Measurements from ENCODE around the gene CALCA. TPM values are rescaled to one million over a fixed set of nuclear protein-coding genes. Genes with fewer than 3 reads are reported as not detected.
"Not testable (repeated sequence)": the region's sequence is repeated elsewhere in the genome, so short reads cannot be mapped to it uniquely, and the experiment has no call there.

Gene CALCA
- polyA plus RNA-seq (ENCODE audit: insufficient read length in 3 of 3) = 10 to 100 TPM; 14.5 to 18.4 (median 15.2) TPM
- long read RNA-seq, donor 1, partial matches to known transcripts = 0 of 2 reads
- long read RNA-seq, donor 1, other reads (novel, unspliced or antisense) = 0 of 2 reads
- long read RNA-seq, donor 2, partial matches to known transcripts = 0 of 5 reads
- long read RNA-seq, donor 2, other reads (novel, unspliced or antisense) = 0 of 5 reads
- long read RNA-seq, donor 3, partial matches to known transcripts = 0 of 1 reads
- long read RNA-seq, donor 3, other reads (novel, unspliced or antisense) = 0 of 1 reads
- long read RNA-seq, donor 4, partial matches to known transcripts = 5 of 7 reads
- long read RNA-seq, donor 4, other reads (novel, unspliced or antisense) = 0 of 7 reads
- long read RNA-seq, donor 5 = 0 reads
- long read RNA-seq, donor 6, partial matches to known transcripts = 5 of 6 reads
- long read RNA-seq, donor 6, other reads (novel, unspliced or antisense) = 0 of 6 reads
- long read RNA-seq, donor 7, transcript CALCA-201 (4 exons, 843 nt) = major isoform, 5 of 37 reads
- long read RNA-seq, donor 7, partial matches to known transcripts = 32 of 37 reads
- long read RNA-seq, donor 7, other reads (novel, unspliced or antisense) = 0 of 37 reads
- long read RNA-seq, donor 8, transcript CALCA-201 (4 exons, 843 nt) = major isoform, 6 of 7 reads
- long read RNA-seq, donor 8, partial matches to known transcripts = 0 of 7 reads
- long read RNA-seq, donor 8, other reads (novel, unspliced or antisense) = 0 of 7 reads
- long read RNA-seq, donor 9, transcript CALCA-201 (4 exons, 843 nt) = major isoform, 5 of 7 reads
- long read RNA-seq, donor 9, partial matches to known transcripts = 0 of 7 reads
- long read RNA-seq, donor 9, other reads (novel, unspliced or antisense) = 0 of 7 reads
- long read RNA-seq, donor 10 = 0 reads
- long read RNA-seq, donor 11 = 0 reads
- long read RNA-seq, donor 12 = 0 reads
- long read RNA-seq, donor 13 = 0 reads
- long read RNA-seq, donor 14, partial matches to known transcripts = 0 of 2 reads
- long read RNA-seq, donor 14, other reads (novel, unspliced or antisense) = 0 of 2 reads
- long read RNA-seq, donor 15, partial matches to known transcripts = 0 of 2 reads
- long read RNA-seq, donor 15, other reads (novel, unspliced or antisense) = 0 of 2 reads
- long read RNA-seq, donor 16, partial matches to known transcripts = 6 of 11 reads
- long read RNA-seq, donor 16, other reads (novel, unspliced or antisense) = 0 of 11 reads

GRCh38 chr11:14971865-14972580 lies at the start of gene CALCA:
Gene CALCA, minus strand, starts transcription at chr11:14972351. Its CDS starts 1,159 bp downstream, at chr11:14971192.
- DNase-seq (ENCODE audit: extremely low read depth in 1 of 11, low read depth in 9 of 11, low spot score in 4 of 11) = no peak

DNA sequence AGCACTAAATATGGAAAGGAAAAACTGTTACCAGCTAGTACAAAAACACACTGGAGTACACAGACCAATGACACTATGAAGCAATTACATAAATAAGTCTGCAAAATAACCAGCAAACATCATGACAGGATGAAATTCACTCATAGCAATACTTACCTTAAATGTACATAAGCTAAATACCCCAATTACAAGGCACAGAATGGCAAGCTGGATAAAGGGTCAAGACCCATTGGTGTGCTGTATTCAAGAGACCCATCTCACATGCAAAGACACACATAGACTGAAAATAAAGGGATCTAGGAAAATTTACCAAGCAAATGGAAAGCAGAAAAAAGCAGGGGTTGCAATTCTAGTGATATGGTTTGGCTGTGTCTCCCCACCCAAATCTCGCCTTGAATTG lies 44.0 kb upstream of the CALCA start:
- DNase-seq (ENCODE audit: extremely low read depth in 1 of 11, low read depth in 9 of 11, low spot score in 4 of 11) = no peak

- DNase-seq (ENCODE audit: extremely low read depth in 1 of 11, low read depth in 9 of 11, low spot score in 4 of 11) = no peak
Measured at GRCh38 chr11:15011776-15012345, 39.7 kb upstream of the CALCA start.

DNA sequence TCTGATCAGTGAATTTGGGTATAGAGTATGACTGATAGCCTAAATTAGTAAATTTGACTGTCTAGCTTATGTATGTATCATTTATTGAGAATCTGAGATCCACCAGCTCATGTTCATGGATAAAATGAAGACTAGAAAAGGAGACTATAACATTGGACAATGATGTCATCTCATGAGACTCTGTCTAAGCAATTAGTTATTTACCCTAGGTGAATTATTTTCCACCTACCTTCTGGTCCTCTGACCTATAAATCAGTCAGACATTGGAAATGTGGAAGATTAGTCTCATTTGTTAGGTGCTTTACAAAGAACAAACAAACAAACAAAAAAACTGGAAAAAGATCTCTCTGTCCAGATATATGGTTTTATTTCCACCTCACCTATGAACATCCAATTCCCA lies 38.7 kb upstream of the CALCA start:
- no peak for DNase-seq (ENCODE audit: extremely low read depth in 1 of 11, low read depth in 9 of 11, low spot score in 4 of 11)

DNA sequence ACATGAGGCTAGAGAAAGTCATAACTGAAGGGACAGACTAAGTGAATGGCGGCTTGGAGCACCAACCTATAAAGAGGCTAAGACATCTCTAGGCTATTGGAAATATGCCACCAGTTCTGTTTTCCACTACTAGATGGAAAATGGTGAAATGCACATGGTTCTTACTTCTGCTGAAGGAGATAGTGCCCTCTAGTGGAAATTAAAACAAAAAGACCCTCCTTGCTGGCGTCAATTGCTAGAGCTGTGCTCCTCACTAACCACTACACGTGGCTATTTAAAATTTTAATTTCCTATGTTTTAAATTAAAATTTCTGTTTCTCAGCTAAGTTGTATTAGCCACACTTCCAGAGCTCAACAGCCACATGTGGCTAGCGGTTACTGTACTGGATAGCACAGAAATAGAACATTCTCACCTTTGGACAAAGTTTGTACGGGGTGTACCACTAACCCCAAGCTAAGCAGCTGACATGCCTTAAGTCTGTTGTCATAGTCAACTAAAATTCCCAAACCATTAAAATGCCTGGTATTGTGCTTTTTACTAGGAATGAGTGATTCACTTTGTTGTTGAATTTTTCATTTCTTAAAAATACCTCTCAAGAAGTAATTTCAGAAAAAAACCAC lies 34.1 kb upstream of the CALCA start:
- peak in 2 of 11 donors; percentile 2 to 3 for DNase-seq (ENCODE audit: extremely low read depth in 1 of 11, low read depth in 9 of 11, low spot score in 4 of 11)

- not testable (repeated sequence) for DNase-seq (ENCODE audit: extremely low read depth in 1 of 11, low read depth in 9 of 11, low spot score in 4 of 11)
Measured at GRCh38 chr11:14988133-14988532, 16.0 kb upstream of the CALCA start.

DNA sequence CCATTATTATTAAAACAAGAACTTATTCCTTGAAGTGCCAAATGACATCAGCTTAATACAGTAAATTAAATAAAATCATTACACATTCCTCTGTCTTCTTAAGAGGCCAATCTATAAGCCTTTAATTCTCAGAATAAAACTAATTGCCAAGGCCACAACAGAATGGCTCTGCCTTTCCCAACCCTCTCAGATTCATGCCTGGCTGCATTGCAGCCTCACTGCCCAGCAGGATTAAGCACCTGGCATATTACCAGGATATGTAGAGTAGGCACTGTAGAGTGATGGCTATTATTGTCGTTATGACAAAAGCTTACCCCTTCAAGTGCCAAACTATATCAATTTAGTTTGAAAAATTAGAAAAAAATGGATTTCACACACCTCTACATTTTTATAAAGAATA lies 9.4 kb upstream of the CALCA start:
- DNase-seq (ENCODE audit: extremely low read depth in 1 of 11, low read depth in 9 of 11, low spot score in 4 of 11) = no peak

DNA sequence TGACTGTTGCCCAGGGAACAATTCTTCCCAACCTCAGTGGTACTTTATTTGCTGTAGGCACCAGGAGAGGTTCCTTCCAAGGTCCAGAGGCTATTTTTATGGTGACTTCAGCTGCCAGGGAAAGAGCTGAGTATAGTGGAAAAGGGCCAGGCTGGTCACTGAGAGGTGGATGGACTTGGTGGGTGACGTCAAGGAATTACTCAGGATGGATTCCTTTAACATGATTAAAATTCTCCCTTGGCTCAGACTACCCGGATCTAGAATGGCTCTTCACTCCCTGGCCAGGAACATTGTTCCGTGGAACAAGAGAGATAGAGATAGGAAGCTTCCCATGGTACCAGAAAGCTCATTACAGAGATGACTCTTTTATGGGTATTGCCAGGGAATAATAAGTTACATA lies 8.7 kb upstream of the CALCA start:
- no peak for DNase-seq (ENCODE audit: extremely low read depth in 1 of 11, low read depth in 9 of 11, low spot score in 4 of 11)

- no peak for DNase-seq (ENCODE audit: extremely low read depth in 1 of 11, low read depth in 9 of 11, low spot score in 4 of 11)
Measured at GRCh38 chr11:14977101-14977880, 5.1 kb upstream of the CALCA start.

GRCh38 chr11:14975252-14975587 lies 3.1 kb upstream of the CALCA start:
- peak in 1 of 11 donors; percentile 9 for DNase-seq (ENCODE audit: extremely low read depth in 1 of 11, low read depth in 9 of 11, low spot score in 4 of 11)

- peak in 1 of 11 donors; percentile 35 for DNase-seq (ENCODE audit: extremely low read depth in 1 of 11, low read depth in 9 of 11, low spot score in 4 of 11)
Measured at GRCh38 chr11:14974515-14975251, 2.5 kb upstream of the CALCA start.

DNA sequence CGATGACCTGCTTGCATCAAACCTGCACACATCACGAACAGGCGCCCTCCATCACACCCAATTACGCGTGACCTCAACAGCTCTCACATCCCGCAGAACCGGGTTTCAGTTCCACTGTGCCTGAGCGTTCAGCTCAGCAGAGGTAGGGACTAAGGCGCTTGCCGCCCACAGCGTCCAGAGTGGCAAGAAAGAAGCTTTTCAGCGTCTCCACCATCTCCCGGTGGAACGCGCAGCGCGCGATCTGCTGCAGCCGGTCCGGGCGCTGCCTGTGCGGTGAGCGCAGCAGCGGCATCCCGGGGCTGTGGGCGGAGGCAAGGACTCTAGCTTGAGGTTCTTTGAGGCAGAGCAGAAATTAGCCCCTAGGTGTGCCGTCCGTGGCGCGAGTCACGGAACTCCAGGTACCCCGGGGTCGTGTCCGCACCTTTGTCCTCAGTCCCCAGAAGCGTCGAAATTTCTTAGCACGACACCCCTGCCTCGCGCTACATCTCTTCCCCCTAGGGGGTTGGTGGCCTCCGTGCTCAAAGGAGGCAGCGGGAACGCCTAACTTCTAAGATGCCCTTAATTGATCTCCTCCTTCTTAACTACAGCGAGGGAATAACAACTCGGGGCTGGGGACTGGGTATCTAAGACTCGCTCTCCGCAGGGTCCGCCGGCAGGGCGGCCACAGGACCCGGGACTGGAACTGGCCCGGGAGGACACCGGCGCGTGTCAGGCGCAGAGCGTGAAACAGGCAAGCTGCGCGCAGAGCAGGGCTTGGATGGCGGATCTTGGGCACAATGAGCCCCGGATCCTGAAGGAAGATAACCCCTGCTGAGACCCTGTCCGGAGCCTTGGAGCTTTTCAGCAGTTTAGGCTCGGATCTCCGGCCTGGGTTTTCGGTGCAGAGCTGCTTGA lies 1.7 kb upstream of the CALCA start:
- peak in 1 of 11 donors; percentile 35 for DNase-seq (ENCODE audit: extremely low read depth in 1 of 11, low read depth in 9 of 11, low spot score in 4 of 11)

DNA sequence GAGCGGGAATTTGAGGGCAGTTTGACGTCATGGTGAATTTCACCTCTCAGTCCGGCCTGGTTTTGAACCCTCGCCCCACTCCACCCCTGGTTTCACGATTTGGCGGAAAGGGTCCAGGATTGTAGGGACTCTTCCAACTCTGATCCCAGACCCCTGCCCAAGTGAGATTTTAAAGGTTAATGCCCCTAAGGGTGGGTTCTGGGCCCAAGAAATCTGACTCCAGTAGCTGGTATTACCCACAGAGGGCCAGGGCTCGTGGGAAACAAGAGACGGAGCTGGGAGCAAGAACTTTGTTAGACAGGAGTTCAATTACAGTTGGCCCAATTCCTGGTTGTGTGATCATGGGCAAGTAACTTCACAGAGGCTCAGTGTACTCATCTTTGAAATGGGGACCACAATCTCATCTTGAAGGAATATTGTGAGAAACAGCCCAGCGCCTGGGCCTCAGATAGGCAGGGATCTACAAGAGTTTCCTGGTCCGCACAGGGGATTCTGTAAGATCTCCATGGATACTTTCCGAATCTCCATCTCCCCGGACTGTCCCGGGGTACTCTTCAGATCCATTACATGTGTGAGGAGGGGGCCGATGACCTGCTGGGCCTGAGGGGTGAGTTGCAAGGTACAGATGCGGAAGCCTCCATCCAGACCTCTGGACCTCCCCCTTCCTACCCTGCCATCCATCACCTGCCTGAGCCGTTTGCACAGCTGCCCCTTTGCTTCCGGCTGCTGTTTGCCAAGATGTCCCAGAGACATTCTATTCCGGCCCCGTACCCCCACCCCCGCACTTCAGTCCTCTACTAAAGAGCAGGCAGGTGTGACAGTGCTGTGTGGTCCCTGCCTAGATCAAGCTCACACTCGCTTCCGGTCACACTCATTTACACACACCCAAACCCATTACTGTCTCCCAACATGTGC lies 687 bp upstream of the CALCA start:
- peak in 1 of 11 donors; percentile 25 for DNase-seq (ENCODE audit: extremely low read depth in 1 of 11, low read depth in 9 of 11, low spot score in 4 of 11)

DNA sequence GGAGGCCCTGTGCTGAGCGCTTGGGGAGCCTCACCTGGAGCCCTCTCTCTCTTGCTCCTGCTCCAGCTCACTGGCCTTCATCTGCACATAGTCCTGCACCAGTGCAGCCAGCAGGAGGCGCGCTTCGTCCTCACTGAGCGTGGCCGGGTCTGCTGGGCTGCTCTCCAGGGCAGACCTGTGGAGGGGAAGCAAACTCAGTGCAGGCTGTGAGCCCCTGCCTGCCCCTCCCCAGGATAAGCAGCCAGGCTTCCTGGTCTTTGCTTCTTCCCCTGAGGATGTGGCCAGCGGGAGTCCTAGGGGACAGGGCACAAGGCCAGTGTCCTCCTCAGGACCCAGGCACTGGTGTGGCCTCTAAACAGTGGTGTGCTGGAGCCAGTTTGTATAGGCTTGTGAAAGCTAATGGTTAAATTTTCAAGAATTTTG lies 2.2 kb downstream of the CALCA start:
- peak in 1 of 11 donors; percentile 13 for DNase-seq (ENCODE audit: extremely low read depth in 1 of 11, low read depth in 9 of 11, low spot score in 4 of 11)
